Measurements from ENCODE around the gene DNAJC13. TPM values are rescaled to one million over a fixed set of nuclear protein-coding genes. Genes with fewer than 3 reads are reported as not detected.

DNAJC13 gene
- total RNA-seq, 2 donors from 2014 or later, result 17.6 to 22.9 TPM

- H3K27ac ChIP-seq, result no peak overlapping the region
- H3K9me3 ChIP-seq, result no peaks in the 10 kb centered on the region
- peaks cover 0 to 3% of the 10 kb centered on the region in 2 donors for H3K4me1 ChIP-seq
- no peak overlapping the region for H3K4me3 ChIP-seq
- no peak for TF ChIP-seq CTCF (IDR thresholded peaks at IDR 0.05)
- H3K27me3 ChIP-seq, result no peaks in the 10 kb centered on the region
- no peaks in the 10 kb centered on the region for H3K36me3 ChIP-seq
- DNase-seq (ENCODE audit: low spot score), result no peak
Measured at GRCh38 chr3:132433121-132433520, 15.8 kb downstream of the DNAJC13 start.

GRCh38 chr3:132435224-132435910 lies 18.1 kb downstream of the DNAJC13 start:
- Histone ChIP-seq H3K4me3 (no peak overlapping the region), H3K9me3 (no peaks in the 10 kb centered on the region), H3K27ac (no peak overlapping the region), H3K36me3 (no peaks in the 10 kb centered on the region), H3K4me1 (peaks cover 0 to 3% of the 10 kb centered on the region in 2 donors), H3K27me3 (no peaks in the 10 kb centered on the region)
- no peak for TF ChIP-seq CTCF (IDR thresholded peaks at IDR 0.05)
- no peak for DNase-seq (ENCODE audit: low spot score)

- Histone ChIP-seq H3K27ac (no peak overlapping the region), H3K9me3 (no peaks in the 10 kb centered on the region), H3K27me3 (no peaks in the 10 kb centered on the region), H3K4me3 (no peak overlapping the region), H3K4me1 (peaks cover 0 to 3% of the 10 kb centered on the region in 2 donors), H3K36me3 (no peaks in the 10 kb centered on the region)
- TF ChIP-seq CTCF (IDR thresholded peaks at IDR 0.05), result no peak
- no peak for DNase-seq (ENCODE audit: low spot score)
Measured at GRCh38 chr3:132435911-132436425, 18.7 kb downstream of the DNAJC13 start.

GRCh38 chr3:132443421-132443820 lies 26.1 kb downstream of the DNAJC13 start:
- DNase-seq (ENCODE audit: low spot score), result no peak
- no peaks in the 10 kb centered on the region for H3K9me3 ChIP-seq
- no peak for TF ChIP-seq CTCF (IDR thresholded peaks at IDR 0.05)
- H3K27ac ChIP-seq, result no peak overlapping the region
- no peak overlapping the region for H3K4me3 ChIP-seq
- no peaks in the 10 kb centered on the region for H3K36me3 ChIP-seq
- H3K4me1 ChIP-seq, result peaks cover 0 to 11% of the 10 kb centered on the region in 2 donors
- no peaks in the 10 kb centered on the region for H3K27me3 ChIP-seq

- peaks cover 0 to 21% of the 10 kb centered on the region in 2 donors for H3K4me1 ChIP-seq
- no peak for TF ChIP-seq CTCF (IDR thresholded peaks at IDR 0.05)
Measured at GRCh38 chr3:132444383-132444782, 27.1 kb downstream of the DNAJC13 start.

More at GRCh38 chr3:132444383-132444782, 27.1 kb downstream of the DNAJC13 start:
- Histone ChIP-seq H3K9me3 (no peaks in the 10 kb centered on the region), H3K4me3 (no peak overlapping the region), H3K36me3 (no peaks in the 10 kb centered on the region), H3K27me3 (no peaks in the 10 kb centered on the region), H3K27ac (no peak overlapping the region)
- no peak for DNase-seq (ENCODE audit: low spot score)
